Activated T-cell treated with anti-CD3 and anti-CD28 coated beads, Interleukin-2, amount 50 U/mL, for 1 hour (primary cell): ENCODE data around the gene SNAPC2.

Experiments used
- DNase-seq: peaks from one replicate; pipeline ENCODE4 v3.0.0-alpha.2; 2020

Gene SNAPC2

GRCh38 chr19:7971553-7972520, 51.7 kb downstream of the SNAPC2 start:
- no peak for DNase-seq
